Tibial nerve (tissue), 4 donors: Measurements from ENCODE around the gene NOP53. TPM values are rescaled to one million over a fixed set of nuclear protein-coding genes. Genes with fewer than 3 reads are reported as not detected.

Experiments
- DNase-seq, 2 donors: peaks; one replicate each; pipeline ENCODE4 v3.0.0-alpha.2; 2019; ENCODE audit warnings: low spot score in 2 of 2
- H3K27ac ChIP-seq, 4 donors: fragments of 200-600 bp; sonication (generic) in 3 of 4; one replicate each; pipeline ENCODE4 v1.5.1; 2017 to 2019; ENCODE audit warnings: mild to moderate bottlenecking in 1 of 4
- H3K27me3 ChIP-seq, 2 donors: fragments of 200-600 bp; sonication (generic) in 1 of 2; one replicate each; pipeline versions ENCODE4 v1.5.1 to v1.6.0; 2017 to 2019
- H3K36me3 ChIP-seq, 3 donors: fragments of 200-600 bp; sonication (generic); one replicate each; pipeline ENCODE4 v1.5.1; 2018 to 2019
- H3K4me1 ChIP-seq, 4 donors: fragments of 200-600 bp; sonication (generic) in 3 of 4; one replicate each; pipeline ENCODE4 v1.5.1; 2017 to 2019
- H3K4me3 ChIP-seq, 4 donors: fragments of 200-600 bp; sonication (generic) in 3 of 4; one replicate each; pipeline ENCODE4 v1.5.1; 2017 to 2019; ENCODE audit warnings: mild to moderate bottlenecking in 1 of 4, moderate library complexity in 1 of 4
- H3K9me3 ChIP-seq, 4 donors: fragments of 200-600 bp; sonication (generic) in 3 of 4; one replicate each; pipeline ENCODE4 v1.5.1; 2017 to 2019
- EP300 ChIP-seq, 2 donors: sonication (generic); formaldehyde crosslinking; IDR thresholded peaks; one replicate each; pipeline ENCODE4 v1.6.1; 2017; ENCODE audit warnings: antibody characterized with exemption in 2 of 2, mild to moderate bottlenecking in 1 of 2
- POLR2A ChIP-seq, 2 donors: fragments of 450-650 bp; IDR thresholded peaks; one replicate each; pipeline ENCODE4 v1.6.1; 2017; ENCODE audit warnings: antibody characterized with exemption in 2 of 2, mild to moderate bottlenecking in 2 of 2, moderate library complexity in 2 of 2
- WGBS, 2 donors: methylation state at CpG; one replicate each; pipeline ENCODE4 v1.1.5; 2018; 5-methylcytosine and 5-hydroxymethylcytosine counted together
- total RNA-seq, 4 donors: library from RNA; depleted of rRNA; stranded (reverse); fragments of >200 nt; gene quantifications; one replicate each; pipeline ENCODE4 v1.1.0, GENCODE V29; 2016
- TF ChIP-seq, protein P1 (sequence below), 5 experiments: fragments of 200-600 bp in 3 of 5; fragments of 450-650 bp in 2 of 5; sonication (generic) in 3 of 5; IDR thresholded peaks; one replicate each; pipeline ENCODE4 v1.5.1; 2016 to 2019; ENCODE audit warnings: antibody characterized with exemption in 5 of 5, mild to moderate bottlenecking in 3 of 5, moderate library complexity in 2 of 5

Gene NOP53
- total RNA-seq, 4 donors from 2014 or later, result 320 to 532 (median 408) TPM

DNA sequence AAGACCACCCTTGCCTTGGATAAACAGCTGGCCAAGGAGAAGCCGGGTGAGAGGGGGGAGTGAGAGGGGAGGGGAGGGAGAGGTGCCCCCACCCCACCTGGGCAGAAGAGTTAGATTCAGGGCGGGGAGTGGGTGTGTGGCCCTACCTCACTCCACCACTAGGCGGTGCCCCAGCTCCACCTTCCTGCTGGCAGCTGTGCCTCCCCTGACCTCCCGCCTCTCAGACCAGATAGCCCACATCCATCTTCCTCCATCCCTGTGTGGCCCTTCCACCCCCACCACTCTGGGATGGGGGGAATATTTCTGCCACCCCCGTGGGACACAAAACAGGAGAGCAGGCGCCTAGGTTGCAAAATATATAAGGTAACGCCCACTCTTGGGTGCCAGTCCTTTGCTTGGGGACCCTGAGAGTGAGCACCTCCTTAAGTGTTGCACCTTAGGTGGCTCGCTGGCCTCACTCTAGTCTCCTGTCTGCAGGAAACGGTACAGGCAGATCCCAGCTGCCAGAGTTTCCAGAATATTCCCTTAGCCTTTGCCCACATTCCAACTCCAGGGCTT, 45.9 kb upstream of the NOP53 start:
- H3K27me3 ChIP-seq, result no peaks in the 10 kb centered on the region
- 58 to 65% methylated on average over 9 of the region's 9 CpGs for WGBS, 2 donors
- H3K4me1 ChIP-seq, result peaks cover 0 to 11% (median 2%) of the 10 kb centered on the region in 4 donors
- H3K27ac ChIP-seq, result no peak overlapping the region
- TF ChIP-seq POLR2A (IDR thresholded peaks at IDR 0.05), result no peak
- TF ChIP-seq, protein P1, sequence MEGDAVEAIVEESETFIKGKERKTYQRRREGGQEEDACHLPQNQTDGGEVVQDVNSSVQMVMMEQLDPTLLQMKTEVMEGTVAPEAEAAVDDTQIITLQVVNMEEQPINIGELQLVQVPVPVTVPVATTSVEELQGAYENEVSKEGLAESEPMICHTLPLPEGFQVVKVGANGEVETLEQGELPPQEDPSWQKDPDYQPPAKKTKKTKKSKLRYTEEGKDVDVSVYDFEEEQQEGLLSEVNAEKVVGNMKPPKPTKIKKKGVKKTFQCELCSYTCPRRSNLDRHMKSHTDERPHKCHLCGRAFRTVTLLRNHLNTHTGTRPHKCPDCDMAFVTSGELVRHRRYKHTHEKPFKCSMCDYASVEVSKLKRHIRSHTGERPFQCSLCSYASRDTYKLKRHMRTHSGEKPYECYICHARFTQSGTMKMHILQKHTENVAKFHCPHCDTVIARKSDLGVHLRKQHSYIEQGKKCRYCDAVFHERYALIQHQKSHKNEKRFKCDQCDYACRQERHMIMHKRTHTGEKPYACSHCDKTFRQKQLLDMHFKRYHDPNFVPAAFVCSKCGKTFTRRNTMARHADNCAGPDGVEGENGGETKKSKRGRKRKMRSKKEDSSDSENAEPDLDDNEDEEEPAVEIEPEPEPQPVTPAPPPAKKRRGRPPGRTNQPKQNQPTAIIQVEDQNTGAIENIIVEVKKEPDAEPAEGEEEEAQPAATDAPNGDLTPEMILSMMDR (IDR thresholded peaks at IDR 0.05), result peak; percentile 57 to 73 (median 68)
- no peak for DNase-seq
- H3K36me3 ChIP-seq, result peaks cover 0 to 85% (median 20%) of the 10 kb centered on the region in 3 donors
- H3K4me3 ChIP-seq, result no peak overlapping the region
- H3K9me3 ChIP-seq, result no peaks in the 10 kb centered on the region

- 86 to 88% methylated on average over 35 to 43 of the region's 43 CpGs for WGBS, 2 donors
- Histone ChIP-seq H3K4me1 (peaks cover 0 to 11% (median 2%) of the 10 kb centered on the region in 4 donors), H3K9me3 (no peaks in the 10 kb centered on the region), H3K27me3 (no peaks in the 10 kb centered on the region), H3K27ac (no peak overlapping the region), H3K36me3 (peaks cover 0 to 68% (median 20%) of the 10 kb centered on the region in 3 donors), H3K4me3 (no peak overlapping the region)
- no peak for DNase-seq
- no peak for TF ChIP-seq POLR2A (IDR thresholded peaks at IDR 0.05)
- TF ChIP-seq, protein P1 (IDR thresholded peaks at IDR 0.05), result no peak
- no peak for TF ChIP-seq EP300 (IDR thresholded peaks at IDR 0.05)
Measured at GRCh38 chr19:47700934-47701716, 44.2 kb upstream of the NOP53 start.

GRCh38 chr19:47701717-47702552, 43.4 kb upstream of the NOP53 start:
- peaks cover 0 to 12% (median 2%) of the 10 kb centered on the region in 4 donors for H3K4me1 ChIP-seq
- no peak overlapping the region for H3K27ac ChIP-seq
- WGBS, 2 donors, result 89 to 93% methylated on average over 69 to 70 of the region's 91 CpGs
- no peak overlapping the region for H3K4me3 ChIP-seq
- no peaks in the 10 kb centered on the region for H3K27me3 ChIP-seq
- no peak for TF ChIP-seq POLR2A (IDR thresholded peaks at IDR 0.05)
- H3K9me3 ChIP-seq, result no peaks in the 10 kb centered on the region
- H3K36me3 ChIP-seq, result peaks cover 0 to 60% (median 20%) of the 10 kb centered on the region in 3 donors
- DNase-seq, result no peak

- WGBS, 2 donors, result 74 to 80% methylated on average over 18 of the region's 18 CpGs
- H3K27ac ChIP-seq, result no peak overlapping the region
- no peaks in the 10 kb centered on the region for H3K27me3 ChIP-seq
- no peaks in the 10 kb centered on the region for H3K9me3 ChIP-seq
- peaks cover 0 to 57% (median 20%) of the 10 kb centered on the region in 3 donors for H3K36me3 ChIP-seq
- H3K4me3 ChIP-seq, result no peak overlapping the region
- no peak for TF ChIP-seq POLR2A (IDR thresholded peaks at IDR 0.05)
- TF ChIP-seq EP300 (IDR thresholded peaks at IDR 0.05), result no peak
- TF ChIP-seq, protein P1 (IDR thresholded peaks at IDR 0.05), result no peak
- no peak for DNase-seq
- H3K4me1 ChIP-seq, result peaks cover 0 to 14% (median 2%) of the 10 kb centered on the region in 4 donors
Measured at GRCh38 chr19:47702671-47703070, 42.7 kb upstream of the NOP53 start.

DNA sequence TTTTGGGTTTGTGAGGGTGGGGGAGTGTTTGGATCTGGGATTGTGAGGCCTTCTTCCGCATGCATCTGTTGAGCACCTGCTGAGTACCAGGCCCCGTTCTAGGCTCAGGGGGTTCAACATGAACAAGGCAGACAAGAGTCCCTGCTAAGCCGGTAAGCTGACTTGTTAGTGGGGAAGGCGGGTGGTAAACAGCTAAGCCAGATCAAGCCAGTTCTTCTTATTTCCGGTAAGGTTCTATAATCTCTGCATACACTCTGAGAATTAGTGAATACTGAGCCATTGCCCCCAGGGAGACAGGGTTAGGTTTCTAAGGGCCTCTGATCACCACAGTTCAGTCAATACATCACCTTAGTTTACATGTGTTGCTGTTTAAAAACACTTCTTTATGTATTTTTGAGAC, 42.0 kb upstream of the NOP53 start:
- TF ChIP-seq POLR2A (IDR thresholded peaks at IDR 0.05), result no peak
- TF ChIP-seq EP300 (IDR thresholded peaks at IDR 0.05), result no peak
- TF ChIP-seq, protein P1 (IDR thresholded peaks at IDR 0.05), result no peak
- Histone ChIP-seq H3K27me3 (no peaks in the 10 kb centered on the region), H3K27ac (no peak overlapping the region), H3K9me3 (no peaks in the 10 kb centered on the region), H3K36me3 (peaks cover 0 to 57% (median 20%) of the 10 kb centered on the region in 3 donors), H3K4me1 (peaks cover 0 to 8% (median 0%) of the 10 kb centered on the region in 4 donors), H3K4me3 (no peak overlapping the region)
- WGBS, 2 donors, result 90 to 92% methylated on average over 5 of the region's 5 CpGs
- no peak for DNase-seq
